GM21619 (cell line): Measurements from ENCODE around the gene KIR3DL1.
"Not testable (repeated sequence)": the region's sequence is repeated elsewhere in the genome, so short reads cannot be mapped to it uniquely, and the experiment has no call there.

Source experiments
- ATAC-seq: cut with Tn5 transposase; IDR thresholded peaks from one replicate; pipeline ENCODE4 v1.9.1; 2021; ENCODE audit not compliant: unreplicated experiment

Gene KIR3DL1

GRCh38 chr19:54806516-54806838 lies 9.8 kb upstream of the KIR3DL1 start:
- no peak for ATAC-seq

DNA sequence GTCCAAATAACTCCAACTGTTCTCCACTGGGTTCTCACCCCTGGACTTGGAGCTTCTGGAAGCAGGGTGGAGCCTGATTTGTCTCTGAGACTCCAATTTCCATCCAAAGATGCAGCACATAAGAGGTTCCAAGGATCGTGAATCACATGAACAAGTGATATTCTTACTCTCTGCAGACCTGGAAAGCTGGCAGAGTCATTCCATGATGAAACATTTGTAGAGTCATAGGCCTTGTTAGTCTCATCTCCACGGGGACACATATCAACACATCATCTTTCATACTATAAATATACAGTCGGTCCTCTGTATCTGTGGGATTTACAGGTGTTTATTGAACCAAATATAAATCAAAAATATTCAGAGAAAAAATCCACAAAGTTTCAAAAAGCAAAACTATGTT lies 1.7 kb upstream of the KIR3DL1 start:
- ATAC-seq: not testable (repeated sequence)

DNA sequence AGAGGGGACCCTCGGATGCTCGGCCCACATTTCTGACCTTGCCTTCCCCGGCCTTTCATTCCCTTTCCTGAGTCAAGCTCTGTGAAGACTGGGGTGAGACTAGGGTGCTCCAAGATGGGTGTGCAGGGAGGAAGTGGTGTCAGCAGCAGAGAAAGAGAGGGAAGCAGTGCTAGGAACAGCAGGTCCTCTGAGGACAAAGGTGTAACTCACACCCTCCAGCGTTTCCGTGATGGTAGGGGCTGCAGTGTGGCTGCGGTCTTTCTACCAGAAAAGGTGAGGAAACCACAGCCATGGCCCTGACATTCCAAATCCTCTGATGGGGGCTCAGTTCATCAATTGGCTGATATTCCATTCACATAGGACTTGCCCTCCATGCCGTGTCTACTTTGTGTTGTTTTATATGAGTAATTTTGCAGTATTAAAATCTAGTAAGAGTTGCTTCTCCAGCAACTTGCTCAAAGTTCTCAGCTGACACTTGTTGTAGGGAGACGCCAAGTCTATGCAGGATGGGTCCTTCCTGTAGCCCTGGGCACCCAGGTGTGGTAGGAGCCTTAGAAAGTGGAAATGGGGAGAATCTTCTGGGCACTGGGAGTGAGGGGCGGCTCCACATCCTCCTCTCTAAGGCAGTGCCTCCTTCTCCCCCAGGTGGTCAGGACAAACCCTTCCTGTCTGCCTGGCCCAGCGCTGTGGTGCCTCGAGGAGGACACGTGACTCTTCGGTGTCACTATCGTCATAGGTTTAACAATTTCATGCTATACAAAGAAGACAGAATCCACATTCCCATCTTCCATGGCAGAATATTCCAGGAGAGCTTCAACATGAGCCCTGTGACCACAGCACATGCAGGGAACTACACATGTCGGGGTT lies 1.6 kb downstream of the KIR3DL1 start:
- ATAC-seq: no peak

GRCh38 chr19:54824416-54824815 lies 8.1 kb downstream of the KIR3DL1 start:
- not testable (repeated sequence) for ATAC-seq

GRCh38 chr19:54825326-54825725 lies 9.1 kb downstream of the KIR3DL1 start:
- not testable (repeated sequence) for ATAC-seq

DNA sequence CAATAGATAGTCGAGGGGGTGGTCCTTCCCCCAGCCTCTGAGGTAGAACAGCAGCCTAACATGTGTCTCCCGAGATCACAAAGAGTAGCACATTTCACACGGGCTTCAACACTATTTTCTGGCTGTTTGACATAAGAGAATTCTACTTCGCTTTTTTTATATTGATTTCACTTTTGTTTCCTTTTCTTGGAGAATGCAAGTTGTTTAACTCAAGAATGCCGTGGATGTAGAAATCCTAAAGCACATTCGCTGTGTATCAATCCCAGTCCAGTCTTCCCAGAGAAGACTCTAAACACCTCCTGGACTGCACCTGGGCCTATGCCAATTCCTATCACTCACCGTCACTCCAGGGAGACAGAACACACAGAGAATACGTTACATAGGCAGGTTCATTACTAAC lies 11.8 kb downstream of the KIR3DL1 start:
- ATAC-seq: not testable (repeated sequence)

DNA sequence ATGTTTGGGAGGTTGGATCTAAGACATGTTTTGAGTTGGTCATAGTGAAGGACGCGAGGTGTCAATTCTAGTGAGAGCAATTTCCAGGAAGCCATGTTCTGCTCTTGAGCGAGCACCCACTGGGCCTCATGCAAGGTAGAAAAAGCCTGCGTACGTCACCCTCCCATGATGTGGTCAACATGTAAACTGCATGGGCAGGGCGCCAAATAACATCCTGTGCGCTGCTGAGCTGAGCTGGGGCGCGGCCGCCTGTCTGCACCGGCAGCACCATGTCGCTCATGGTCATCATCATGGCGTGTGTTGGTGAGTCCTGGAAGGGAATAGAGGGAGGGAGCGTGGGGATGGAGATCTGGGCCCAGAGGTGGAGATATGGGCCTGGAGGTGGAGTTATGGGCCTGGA lies 16.2 kb downstream of the KIR3DL1 start, which contains the start of gene KIR2DS4:
KIR2DS4 (plus strand) TSS at position 181 of the 400 bp plus-strand sequence.
- not testable (repeated sequence) for ATAC-seq

GRCh38 chr19:54835126-54835525 lies 18.9 kb downstream of the KIR3DL1 start:
- ATAC-seq: not testable (repeated sequence)

DNA sequence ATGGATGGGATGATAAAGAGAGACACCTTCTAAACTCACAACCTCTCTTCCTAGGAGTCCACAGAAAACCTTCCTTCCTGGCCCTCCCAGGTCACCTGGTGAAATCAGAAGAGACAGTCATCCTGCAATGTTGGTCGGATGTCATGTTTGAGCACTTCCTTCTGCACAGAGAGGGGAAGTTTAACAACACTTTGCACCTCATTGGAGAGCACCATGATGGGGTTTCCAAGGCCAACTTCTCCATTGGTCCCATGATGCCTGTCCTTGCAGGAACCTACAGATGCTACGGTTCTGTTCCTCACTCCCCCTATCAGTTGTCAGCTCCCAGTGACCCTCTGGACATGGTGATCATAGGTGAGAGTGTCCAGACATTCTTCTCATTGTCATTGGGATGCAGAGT lies 21.3 kb downstream of the KIR3DL1 start:
- not testable (repeated sequence) for ATAC-seq

- ATAC-seq: not testable (repeated sequence)
Observed at GRCh38 chr19:54843171-54843570, 26.9 kb downstream of the KIR3DL1 start.

DNA sequence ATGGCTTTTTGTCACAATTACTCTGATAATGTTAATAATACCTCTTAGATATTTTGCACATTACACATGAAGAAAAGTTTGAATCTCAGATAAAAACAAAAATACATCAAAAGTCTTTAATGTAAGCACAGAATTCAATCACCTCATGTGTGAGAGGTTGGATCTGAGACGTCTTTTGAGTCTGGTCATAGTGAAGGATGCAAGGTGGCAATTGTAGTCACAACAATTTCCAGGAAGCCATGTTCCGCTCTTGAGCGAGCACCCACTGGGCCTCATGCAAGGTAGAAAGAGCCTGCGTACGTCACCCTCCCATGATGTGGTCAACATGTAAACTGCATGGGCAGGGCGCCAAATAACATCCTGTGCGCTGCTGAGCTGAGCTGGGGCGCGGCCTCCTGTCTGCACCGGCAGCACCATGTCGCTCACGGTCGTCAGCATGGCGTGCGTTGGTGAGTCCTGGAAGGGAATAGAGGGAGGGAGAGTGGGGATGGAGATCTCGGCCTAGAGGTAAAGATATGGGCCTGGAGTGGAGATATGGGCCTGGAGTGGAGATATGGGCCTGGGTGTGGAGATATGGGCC lies 33.9 kb downstream of the KIR3DL1 start, which contains the start of gene KIR3DL2:
KIR3DL2 (plus strand) TSS at position 383 of the 580 bp plus-strand sequence; CDS start at position 416, 33 bp downstream.
- not testable (repeated sequence) for ATAC-seq

GRCh38 chr19:54850930-54851329 lies 34.7 kb downstream of the KIR3DL1 start:
- no peak for ATAC-seq

GRCh38 chr19:54851353-54851752 lies 35.1 kb downstream of the KIR3DL1 start:
- ATAC-seq: no peak

DNA sequence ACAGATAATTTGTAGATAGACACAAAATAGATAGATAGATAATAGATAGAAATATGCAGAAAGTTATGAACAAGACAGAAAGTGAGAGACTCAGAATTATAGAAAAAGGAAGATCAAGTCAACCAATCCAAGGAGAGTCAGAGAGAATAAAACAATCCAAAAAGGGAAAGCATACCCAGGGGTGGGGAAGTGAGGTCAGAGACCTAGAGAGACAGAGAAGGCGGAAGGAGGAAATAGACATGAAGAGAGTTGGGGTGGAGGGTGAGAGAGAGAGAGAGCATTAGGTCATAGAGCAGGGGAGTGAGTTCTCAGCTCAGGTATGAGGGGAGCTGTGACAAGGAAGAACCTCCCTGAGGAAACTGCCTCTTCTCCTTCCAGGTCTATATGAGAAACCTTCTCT lies 39.0 kb downstream of the KIR3DL1 start:
- not testable (repeated sequence) for ATAC-seq

DNA sequence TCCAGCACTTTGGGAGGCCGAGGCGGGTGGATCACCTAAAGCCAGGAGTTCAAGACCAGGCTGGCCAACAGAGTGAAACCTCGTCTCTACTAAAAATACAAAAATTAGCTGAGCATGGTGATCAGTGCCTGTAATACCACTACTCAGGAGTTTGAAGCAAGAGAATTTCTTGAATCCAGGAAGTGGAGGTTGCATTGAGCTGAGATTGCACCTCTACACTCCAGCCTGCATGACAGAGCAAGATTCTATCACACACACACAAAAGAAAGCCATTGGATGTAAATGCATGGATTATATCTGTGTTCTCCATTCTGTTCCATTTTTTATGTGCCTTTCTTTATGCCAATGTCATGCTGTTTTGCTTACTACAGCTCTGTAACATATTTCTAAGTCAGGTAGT lies 42.2 kb downstream of the KIR3DL1 start:
- ATAC-seq: not testable (repeated sequence)

DNA sequence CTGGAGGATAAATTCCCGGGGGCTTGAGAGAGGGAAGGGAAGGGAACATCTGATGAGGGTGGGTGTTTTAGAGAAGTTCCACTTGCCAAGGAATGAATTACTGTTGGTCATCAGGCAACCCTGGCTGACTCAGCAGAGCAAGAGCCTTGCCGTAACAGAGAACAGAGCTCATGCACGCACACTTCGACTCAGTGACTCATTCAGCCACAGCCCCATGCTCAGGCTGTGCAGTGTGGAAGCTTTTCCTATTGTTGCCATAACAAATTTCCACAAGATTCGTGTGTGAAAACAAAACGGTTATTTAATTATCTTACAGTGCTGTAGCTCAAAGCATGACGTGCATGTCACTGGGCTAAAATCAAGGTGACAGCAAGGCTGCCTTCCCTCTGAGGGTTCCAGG lies 43.2 kb downstream of the KIR3DL1 start:
- ATAC-seq: not testable (repeated sequence)

GRCh38 chr19:54863459-54863858 lies 47.2 kb downstream of the KIR3DL1 start:
- ATAC-seq: not testable (repeated sequence)

- ATAC-seq: no peak
Observed at GRCh38 chr19:54871696-54872095, 55.4 kb downstream of the KIR3DL1 start.

GRCh38 chr19:54873990-54874389 lies 57.7 kb downstream of the KIR3DL1 start, which contains the start of gene FCAR:
Gene FCAR, plus strand, starts transcription at chr19:54874235. Its CDS starts 55 bp downstream, at chr19:54874290.
- no peak for ATAC-seq

GRCh38 chr19:54875506-54875905 lies 59.2 kb downstream of the KIR3DL1 start:
- ATAC-seq: no peak

DNA sequence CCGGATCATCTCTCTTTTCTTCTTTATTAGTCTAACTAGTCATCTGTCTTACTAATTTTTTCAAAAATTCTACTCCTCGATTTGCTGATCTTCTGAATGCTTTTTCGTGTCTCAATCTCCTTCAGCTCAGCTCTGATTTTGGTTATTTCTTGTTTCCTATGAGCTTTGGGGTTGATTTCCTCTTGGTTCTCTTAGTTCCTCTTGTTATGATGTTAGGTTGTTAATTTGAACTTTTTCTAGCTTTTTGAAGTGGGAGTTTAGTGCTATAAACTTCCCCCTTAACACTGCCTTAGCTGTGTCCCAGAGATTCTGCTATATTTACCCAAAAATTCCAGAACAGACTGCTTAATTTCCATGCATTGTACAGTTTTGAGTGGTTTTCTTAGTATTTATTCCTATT lies 61.2 kb downstream of the KIR3DL1 start:
- ATAC-seq: no peak
